Thyroid gland (tissue), 4 donors: Measurements from ENCODE around the gene PCP4L1. TPM values are rescaled to one million over a fixed set of nuclear protein-coding genes. Genes with fewer than 3 reads are reported as not detected.

Experiments
- DNase-seq, 2 donors: peaks; one replicate each; pipeline ENCODE4 v3.0.0-alpha.2; 2019
- H3K27ac ChIP-seq, 3 donors: fragments of 200-600 bp; sonication (generic); 1 replicate in 2 of 3; 2 replicates in 1 of 3; pipeline ENCODE4 v1.5.1; 2016 to 2019; ENCODE audit warnings: mild to moderate bottlenecking in 1 of 3, moderate library complexity in 1 of 3
- H3K27me3 ChIP-seq: fragments of 200-600 bp; sonication (generic); one replicate; pipeline ENCODE4 v1.5.1; 2019
- H3K36me3 ChIP-seq, 2 donors: fragments of 200-600 bp; sonication (generic); one replicate each; pipeline ENCODE4 v1.5.1; 2016 to 2019
- H3K4me1 ChIP-seq, 2 donors: fragments of 200-600 bp; sonication (generic); one replicate each; pipeline ENCODE4 v1.5.1; 2017 to 2019
- H3K4me3 ChIP-seq, 3 donors: fragments of 200-600 bp; sonication (generic); replicated peaks in 1 of 3; 1 replicate in 2 of 3; 2 replicates in 1 of 3; pipeline ENCODE4 v1.5.1; 2016; ENCODE audit warnings: mild to moderate bottlenecking in 1 of 3
- H3K9me3 ChIP-seq: fragments of 200-600 bp; sonication (generic); one replicate; pipeline ENCODE4 v1.5.1; 2017
- POLR2A ChIP-seq, 2 donors: fragments of 450-650 bp; IDR thresholded peaks; one replicate each; pipeline ENCODE4 v1.6.1; 2017; ENCODE audit warnings: antibody characterized with exemption in 2 of 2, mild to moderate bottlenecking in 2 of 2, moderate library complexity in 1 of 2
- WGBS, 2 donors: methylation state at CpG; one replicate each; pipeline ENCODE4 v1.1.5; 2017; 5-methylcytosine and 5-hydroxymethylcytosine counted together
- intact Hi-C: fragments of 100-400 bp; cut with DNase I; formaldehyde crosslinking; loops from one replicate; pipeline ENCODE4 v1.15.1; 2023
- total RNA-seq, 4 donors: library from RNA; depleted of rRNA; stranded (reverse); fragments of >200 nt; gene quantifications; one replicate each; pipeline ENCODE4 v1.2.3, GENCODE V29; 2016
- TF ChIP-seq, protein P1 (sequence below), 6 experiments: fragments of 200-600 bp in 3 of 6; fragments of 450-650 bp in 3 of 6; sonication (generic) in 3 of 6; IDR thresholded peaks; one replicate each; pipeline ENCODE4 v1.5.1; 2016 to 2019; ENCODE audit warnings: antibody characterized with exemption in 6 of 6, mild to moderate bottlenecking in 2 of 6, inconsistent platforms in 1 of 6, moderate library complexity in 1 of 6

Gene PCP4L1
- total RNA-seq, 4 donors from 2014 or later: 0.39 to 0.83 (median 0.61) TPM

DNA sequence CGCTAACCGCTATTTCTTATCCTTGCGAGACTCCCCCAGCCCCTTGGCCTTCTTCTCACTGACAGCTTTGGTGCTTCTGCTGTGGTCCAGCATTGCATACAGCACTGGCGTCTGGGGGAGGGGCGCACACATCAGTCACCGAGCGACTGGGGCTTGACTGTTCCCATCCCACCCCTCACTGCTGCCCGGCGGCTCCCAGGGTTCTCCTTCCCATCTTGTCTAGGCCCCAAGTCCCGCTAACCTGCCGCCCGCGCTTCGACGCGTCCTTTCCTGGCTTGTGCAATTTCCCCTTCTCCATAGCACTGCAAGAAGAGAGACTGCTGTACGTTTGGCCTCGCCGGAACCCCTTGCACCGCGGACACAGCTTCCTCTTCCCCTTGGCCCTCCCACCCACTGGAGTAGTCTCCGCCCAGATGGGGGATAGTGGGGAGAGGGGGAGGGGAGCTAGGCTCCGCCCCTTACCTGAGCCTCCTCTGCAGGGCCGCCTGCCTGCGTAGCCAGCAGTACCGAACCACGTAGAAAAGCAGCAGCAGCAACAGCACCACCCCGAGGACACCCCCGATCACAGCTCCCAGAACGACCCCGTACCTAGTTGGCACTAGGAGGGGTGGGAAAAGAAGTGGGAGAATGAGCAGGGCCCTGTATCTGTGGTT lies 47.4 kb downstream of the PCP4L1 start:
- peaks cover 15 to 20% of the 10 kb centered on the region in 2 donors for H3K4me1 ChIP-seq
- H3K27me3 ChIP-seq: no peaks in the 10 kb centered on the region
- H3K9me3 ChIP-seq: no peaks in the 10 kb centered on the region
- peak overlapping the region; percentile 45 to 73 (median 73) for H3K4me3 ChIP-seq
- no peaks in the 10 kb centered on the region for H3K36me3 ChIP-seq
- DNase-seq: peak; percentile 85 to 87
- intact Hi-C loops: loop anchor here (5.0 kb wide), 1 partner anchor 79 kb away; the partner anchor contains the start of gene TOMM40L
- H3K27ac ChIP-seq: peak overlapping the region; percentile 25 to 81 (median 73)
- peak in 1 of 2 donors; percentile 67 for TF ChIP-seq POLR2A (IDR thresholded peaks at IDR 0.05)
- TF ChIP-seq, protein P1, sequence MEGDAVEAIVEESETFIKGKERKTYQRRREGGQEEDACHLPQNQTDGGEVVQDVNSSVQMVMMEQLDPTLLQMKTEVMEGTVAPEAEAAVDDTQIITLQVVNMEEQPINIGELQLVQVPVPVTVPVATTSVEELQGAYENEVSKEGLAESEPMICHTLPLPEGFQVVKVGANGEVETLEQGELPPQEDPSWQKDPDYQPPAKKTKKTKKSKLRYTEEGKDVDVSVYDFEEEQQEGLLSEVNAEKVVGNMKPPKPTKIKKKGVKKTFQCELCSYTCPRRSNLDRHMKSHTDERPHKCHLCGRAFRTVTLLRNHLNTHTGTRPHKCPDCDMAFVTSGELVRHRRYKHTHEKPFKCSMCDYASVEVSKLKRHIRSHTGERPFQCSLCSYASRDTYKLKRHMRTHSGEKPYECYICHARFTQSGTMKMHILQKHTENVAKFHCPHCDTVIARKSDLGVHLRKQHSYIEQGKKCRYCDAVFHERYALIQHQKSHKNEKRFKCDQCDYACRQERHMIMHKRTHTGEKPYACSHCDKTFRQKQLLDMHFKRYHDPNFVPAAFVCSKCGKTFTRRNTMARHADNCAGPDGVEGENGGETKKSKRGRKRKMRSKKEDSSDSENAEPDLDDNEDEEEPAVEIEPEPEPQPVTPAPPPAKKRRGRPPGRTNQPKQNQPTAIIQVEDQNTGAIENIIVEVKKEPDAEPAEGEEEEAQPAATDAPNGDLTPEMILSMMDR (IDR thresholded peaks at IDR 0.05): peak in 3 of 6 experiments; percentile 12 to 26 (median 14)
- WGBS, 2 donors: 1% methylated on average over 28 to 30 of the region's 31 CpGs

DNA sequence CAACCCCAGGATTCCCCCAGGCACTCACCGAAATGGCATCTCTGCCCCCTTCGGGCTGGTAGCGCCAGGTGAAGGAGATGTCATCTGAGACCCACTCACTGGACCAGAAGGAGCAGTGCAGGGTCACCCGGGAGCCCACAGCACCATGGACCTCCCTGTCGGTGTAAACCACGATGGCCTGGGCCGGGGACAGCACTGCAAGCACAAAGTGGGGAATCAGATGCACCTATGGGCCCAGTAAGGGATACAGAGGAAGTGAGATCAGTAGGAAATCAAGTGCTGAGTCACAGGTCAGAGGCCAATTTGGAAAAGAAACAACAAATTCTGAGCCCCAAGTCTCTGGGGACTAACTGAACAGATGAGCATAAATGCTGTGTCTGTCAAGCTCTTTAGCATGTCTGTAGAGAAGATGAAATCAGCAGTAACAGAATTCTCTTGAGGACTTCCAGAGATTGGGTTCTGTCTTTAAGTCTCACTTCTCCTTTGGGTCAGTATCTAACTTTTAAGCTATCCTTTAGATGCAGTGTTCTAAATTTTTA lies 48.8 kb downstream of the PCP4L1 start:
- 86 to 92% methylated on average over 7 of the region's 7 CpGs for WGBS, 2 donors
- no peak for DNase-seq
- Histone ChIP-seq H3K4me3 (no peak overlapping the region), H3K27ac (peak overlapping the region in 2 of 3 donors; percentile 73 to 81), H3K4me1 (peaks cover 20 to 21% of the 10 kb centered on the region in 2 donors), H3K36me3 (no peaks in the 10 kb centered on the region), H3K9me3 (no peaks in the 10 kb centered on the region), H3K27me3 (no peaks in the 10 kb centered on the region)
- TF ChIP-seq POLR2A (IDR thresholded peaks at IDR 0.05): no peak
- TF ChIP-seq, protein P1 (IDR thresholded peaks at IDR 0.05): no peak
- intact Hi-C loops: loop anchor here (5.0 kb wide), 1 partner anchor 80 kb away; the partner anchor contains the start of gene TOMM40L

DNA sequence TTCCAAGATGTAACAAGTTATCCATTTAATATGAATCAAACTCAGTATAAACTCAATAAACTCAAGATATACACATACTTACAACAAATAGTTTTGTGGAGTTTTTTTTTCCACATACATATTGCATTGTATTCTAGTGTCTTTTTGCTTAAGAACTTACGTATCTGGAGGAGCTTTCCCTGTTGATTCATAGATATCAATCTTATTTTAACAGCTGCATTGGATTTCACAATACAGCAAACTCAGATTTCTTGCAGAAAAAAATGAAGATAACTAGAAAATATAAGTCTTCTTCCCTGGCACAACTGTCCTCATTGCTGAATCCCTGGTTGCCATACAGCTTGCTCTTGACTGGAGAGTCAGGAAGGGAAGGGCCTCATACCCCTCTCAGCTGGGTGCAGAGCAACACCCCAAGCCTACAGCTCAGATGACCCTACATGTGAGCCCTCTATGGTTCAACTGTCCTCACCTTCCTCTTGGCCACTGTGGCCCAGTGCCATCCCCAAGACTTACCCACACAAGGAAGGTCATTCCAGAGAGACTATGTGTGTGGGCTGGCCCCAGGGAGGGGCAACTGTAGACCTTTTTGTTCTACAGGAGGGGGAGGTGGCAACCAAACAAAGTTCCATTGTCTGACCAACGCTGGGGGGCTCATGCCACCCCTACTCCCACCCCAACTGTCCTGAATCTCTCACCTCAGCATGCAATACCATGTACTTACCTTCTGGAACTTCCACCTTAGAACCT lies 49.5 kb downstream of the PCP4L1 start:
- Histone ChIP-seq H3K27ac (no peak overlapping the region), H3K9me3 (no peaks in the 10 kb centered on the region), H3K27me3 (no peaks in the 10 kb centered on the region), H3K4me1 (peaks cover 20 to 21% of the 10 kb centered on the region in 2 donors), H3K36me3 (no peaks in the 10 kb centered on the region), H3K4me3 (no peak overlapping the region)
- DNase-seq: no peak
- TF ChIP-seq, protein P1 (IDR thresholded peaks at IDR 0.05): no peak
- no peak for TF ChIP-seq POLR2A (IDR thresholded peaks at IDR 0.05)
- intact Hi-C loops: loop anchor here (5.0 kb wide), 1 partner anchor 81 kb away; the partner anchor contains the start of gene TOMM40L
- 57 to 63% methylated on average over 2 of the region's 2 CpGs for WGBS, 2 donors

DNA sequence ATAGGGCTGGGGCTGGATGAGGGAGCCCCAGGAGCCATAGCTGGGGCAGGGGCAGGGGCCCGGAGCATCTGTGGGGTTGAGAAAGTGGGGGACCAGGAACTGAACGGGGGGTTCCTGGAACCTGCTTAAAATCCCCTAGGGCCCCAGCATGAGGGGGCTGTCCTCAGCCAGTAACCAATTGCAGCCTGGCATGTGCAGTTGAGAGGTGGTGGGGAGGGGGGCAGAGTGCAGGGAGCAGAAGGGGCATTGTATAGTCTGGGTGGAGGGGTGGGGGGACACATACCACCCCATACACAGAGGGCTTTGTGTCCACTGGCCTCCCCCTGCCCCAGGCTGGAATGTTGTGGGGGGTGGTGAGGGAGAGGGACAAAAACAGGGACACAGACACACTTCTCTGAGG lies 51.3 kb downstream of the PCP4L1 start, which contains the start of gene MPZ:
TSS of gene MPZ (minus strand) at position 101 of the 400 bp plus-strand sequence. CDS start at position 38, 63 bp downstream.
- Histone ChIP-seq H3K36me3 (no peaks in the 10 kb centered on the region), H3K9me3 (no peaks in the 10 kb centered on the region), H3K27me3 (no peaks in the 10 kb centered on the region), H3K27ac (no peak within 1 kb of the TSS), H3K4me1 (peaks cover 14 to 16% of the 10 kb centered on the region in 2 donors), H3K4me3 (no peak within 1 kb of the TSS)
- intact Hi-C loops: loop anchor here (5.0 to 10.0 kb wide), 2 partner anchors 75 to 83 kb away; partner anchors contain the start of gene TOMM40L
- DNase-seq: no peak
- 29 to 59% methylated on average over 2 of the region's 2 CpGs for WGBS, 2 donors
- TF ChIP-seq, protein P1 (IDR thresholded peaks at IDR 0.05): no peak
- no peak for TF ChIP-seq POLR2A (IDR thresholded peaks at IDR 0.05)
